ENCODE measurements around the gene RIN3. TPM values are rescaled to one million over a fixed set of nuclear protein-coding genes. Genes with fewer than 3 reads are reported as not detected.
A peak's percentile ranks its signal among the peaks of the same experiment; 100 is the strongest.

RIN3 gene
- total RNA-seq, 1 experiment from 2014 or later, result 1.5 TPM

- Histone ChIP-seq H2BK120ac (ENCODE audit: low read depth, low read length, poor library complexity, severe bottlenecking) (no peak overlapping the region), H4K91ac (ENCODE audit: insufficient read length, low read depth, low read length) (no peak overlapping the region), H3K9me3 (ENCODE audit: control insufficient read depth, low read depth, low read length) (no peaks in the 10 kb centered on the region), H4K8ac (replicated peaks; ENCODE audit: insufficient read length, low read depth, low read length) (no peak overlapping the region), H2BK12ac (ENCODE audit: insufficient read length, low read depth, low read length) (no peak overlapping the region), H3K79me1 (ENCODE audit: insufficient read depth, low read depth, low read length, poor library complexity, severe bottlenecking) (no peaks in the 10 kb centered on the region), H3K4ac (ENCODE audit: low read depth, low read length) (no peak overlapping the region), H2BK5ac (ENCODE audit: insufficient read length, low read length) (no peak overlapping the region), H3K56ac (ENCODE audit: insufficient read length, low read depth, low read length) (no peak overlapping the region), H2AFZ (ENCODE audit: low read length) (no peak overlapping the region), H3T11ph (ENCODE audit: low read length) (no peak overlapping the region), H3K27me3 (ENCODE audit: insufficient read depth, low read length) (no peaks in the 10 kb centered on the region), H3K23ac (ENCODE audit: insufficient read length, low read depth, low read length) (no peak overlapping the region), H4K20me1 (ENCODE audit: control insufficient read depth, insufficient read depth, insufficient read length) (no peaks in the 10 kb centered on the region), H3K4me1 (ENCODE audit: insufficient read depth, low read length) (no peaks in the 10 kb centered on the region), H3K27ac (ENCODE audit: insufficient read length, low read depth, low read length) (no peak overlapping the region), H3K14ac (ENCODE audit: insufficient read depth, low read length) (no peak overlapping the region), H3K4me2 (ENCODE audit: insufficient read depth, insufficient read length, low read length) (no peak overlapping the region), H3K23me2 (ENCODE audit: insufficient read length, low read depth, low read length, poor library complexity, severe bottlenecking) (no peaks in the 10 kb centered on the region), H2BK20ac (ENCODE audit: low read depth, low read length, poor library complexity, severe bottlenecking) (no peak overlapping the region), H3K18ac (ENCODE audit: insufficient read length, low read depth, low read length) (no peak overlapping the region), H2BK15ac (ENCODE audit: low read depth, low read length) (no peak overlapping the region), H3K9ac (ENCODE audit: extremely low read depth, insufficient read length, low read length) (no peak overlapping the region), H4K5ac (ENCODE audit: insufficient read length, low read depth, low read length) (no peak overlapping the region), H3K79me2 (ENCODE audit: insufficient read depth, low read length) (no peaks in the 10 kb centered on the region), H2AK5ac (ENCODE audit: insufficient read length, low read length) (no peak overlapping the region)
- no peak for TF ChIP-seq CTCF (conservative IDR thresholded peaks at IDR 0.05)
- Mint-ChIP-seq H3K36me3 (ENCODE audit: insufficient read depth in 1 of 3, low read depth in 3 of 3) (peaks cover 0 to 3% (median 2%) of the 10 kb centered on the region in 3 experiments; a peak in 1 of 7 replicates), H3K9me3 (no peaks in the 10 kb centered on the region), H3K4me3 (no peak overlapping the region), H3K4me1 (peaks cover 13 to 14% of the 10 kb centered on the region in 2 experiments), H3K27ac (0 out of 7 replicates have a peak overlapping the region, but pooled peaks of 1 of the 3 experiments have one; percentile 57), H3K27me3 (ENCODE audit: low read depth) (no peaks in the 10 kb centered on the region; the same call in 1 of the 2 replicates)
- no CpG with 5 or more reads among the region's 7 CpGs for WGBS (ENCODE audit: extremely low coverage, insufficient read length, low lambda C conversion rate)
- no peak for DNase-seq
Measured at GRCh38 chr14:92663049-92663448, 149.5 kb downstream of the RIN3 start.
